ENCODE results near the gene SLC2A3. TPM values are rescaled to one million over a fixed set of nuclear protein-coding genes. Genes with fewer than 3 reads are reported as not detected.
A peak's percentile ranks its signal among the peaks of the same experiment; 100 is the strongest.

SLC2A3 gene
- total RNA-seq (2016; rRNA removed; fragmentation: Illumina TruSeq; extraction: Trizol) (22.6 and 39.3 TPM in 2 replicates), polyA plus RNA-seq (2011; rRNA removed) (282 and 580 TPM in 2 replicates), polyA minus RNA-seq (2011; rRNA and poly(A)+ RNA removed; ENCODE audit: low replicate concordance) (79.9 and 1,387 TPM in 2 replicates), Bru-seq, nascent RNA (percentile 91 among the genes with signal in this experiment), BruChase-seq, experiment 1, labeled RNA remaining after a 6-hour chase (percentile 97 among the genes with signal in this experiment), BruChase-seq, experiment 2, labeled RNA remaining after a 2-hour chase (percentile 95 among the genes with signal in this experiment)
- 4.1 and 6.1 TPM in 2 replicates for total RNA-seq (2016; cell fraction: cytosol; rRNA removed; fragmentation: Illumina TruSeq; extraction: Trizol; ENCODE audit: low read depth)
- total RNA-seq (2016; cell fraction: insoluble cytoplasmic fraction; rRNA removed; fragmentation: Illumina TruSeq; extraction: Trizol) = 23.5 and 38.0 TPM in 2 replicates
- total RNA-seq (2016; cell fraction: membrane; rRNA removed; fragmentation: Illumina TruSeq; extraction: Trizol) = 8.7 and 10.8 TPM in 2 replicates
- total RNA-seq (2016; cell fraction: nucleus; rRNA removed; fragmentation: Illumina TruSeq; extraction: Trizol) = 44.8 and 53.2 TPM in 2 replicates
- 309 and 461 TPM in 2 replicates for polyA plus RNA-seq (2011; cell fraction: cytosol; rRNA removed)
- polyA plus RNA-seq (2011; cell fraction: nucleus; rRNA removed) = 109 and 185 TPM in 2 replicates
- polyA plus RNA-seq (2012) = 113 and 491 TPM in 2 replicates
- 1.8 and 2.1 TPM in 2 replicates for polyA plus RNA-seq (2016; cell fraction: cytosol; fragmentation: Illumina TruSeq; extraction: Trizol; ENCODE audit: low read depth)
- 10.2 and 12.0 TPM in 2 replicates for polyA plus RNA-seq (2016; cell fraction: insoluble cytoplasmic fraction; fragmentation: Illumina TruSeq; extraction: Trizol; ENCODE audit: low read depth)
- polyA plus RNA-seq (2016; cell fraction: membrane; fragmentation: Illumina TruSeq; extraction: Trizol; ENCODE audit: low read depth) = 3.1 and 4.6 TPM in 2 replicates
- 49.3 and 51.9 TPM in 2 replicates for polyA plus RNA-seq (2016; cell fraction: nucleus; fragmentation: Illumina TruSeq; extraction: Trizol; ENCODE audit: insufficient read depth, low read depth)
- 227 and 431 TPM in 2 replicates for polyA minus RNA-seq (2011; cell fraction: cytosol; rRNA and poly(A)+ RNA removed)
- 200 and 331 TPM in 2 replicates for polyA minus RNA-seq (2011; cell fraction: nucleus; rRNA and poly(A)+ RNA removed)
- long read RNA-seq, experiment 1, transcript SLC2A3-201 (10 exons, 3,915 nt) = major isoform, 17 of 28 reads
- long read RNA-seq, experiment 1, partial matches to known transcripts = 3 of 28 reads
- long read RNA-seq, experiment 1, other reads (novel, unspliced or antisense) = 5 of 28 reads
- long read RNA-seq, experiment 2, full-length matches to known transcripts = 39 of 107 reads
- long read RNA-seq, experiment 2, partial matches to known transcripts = 9 of 107 reads
- long read RNA-seq, experiment 2, other reads (novel, unspliced or antisense) = 59 of 107 reads

DNA sequence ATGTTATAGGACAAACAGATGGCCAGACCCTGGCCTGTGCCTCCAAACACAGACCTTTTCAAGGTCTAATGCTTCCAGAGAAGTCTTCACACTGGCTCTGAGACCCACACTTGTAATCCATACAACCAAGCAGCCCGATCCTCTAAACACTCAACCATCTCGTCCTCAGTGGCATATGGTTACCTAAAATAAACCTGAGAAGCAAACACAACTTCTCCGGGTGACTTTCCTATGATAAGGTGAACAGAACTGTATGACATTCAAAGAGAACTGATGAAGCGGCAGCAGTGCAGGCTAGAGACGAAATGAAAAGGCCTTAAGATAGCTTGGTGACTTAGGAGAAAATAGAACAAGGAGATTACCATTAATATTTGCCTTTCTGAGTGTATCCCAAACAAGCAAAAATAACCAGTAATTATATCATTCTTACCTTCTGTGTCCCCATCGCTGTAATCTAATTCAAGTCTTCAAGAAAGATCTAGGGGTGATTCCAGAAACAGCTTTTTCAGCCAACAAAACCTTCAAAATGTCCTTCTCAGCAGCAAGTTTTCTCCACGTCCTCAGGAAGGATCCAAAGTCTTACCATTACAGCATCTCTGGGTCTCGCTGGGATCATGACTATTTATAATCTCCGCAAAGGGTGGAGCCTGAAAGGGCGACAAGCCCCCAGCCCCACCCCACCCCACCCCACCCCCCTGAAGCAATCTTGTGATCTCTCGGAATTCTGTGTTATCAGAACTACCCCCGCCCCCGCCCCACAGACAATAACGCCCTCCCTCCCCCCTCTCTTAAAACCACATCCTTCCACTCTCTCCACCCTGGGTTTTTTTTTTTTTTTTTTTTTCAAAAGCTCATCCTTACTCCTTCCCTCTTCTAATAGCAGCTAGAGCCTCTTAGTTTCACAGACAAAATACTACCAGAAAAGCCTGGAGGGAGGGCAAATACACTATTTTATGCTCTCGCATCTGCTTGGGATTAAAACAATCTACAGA lies at the start of gene SLC2A3:
Gene SLC2A3, minus strand, starts transcription at position 598 of the 992 bp plus-strand sequence. Its CDS starts 153 bp downstream, at position 445.
- peak; percentile 84 for DNase-seq (ENCODE audit: low spot score)
- TF ChIP-seq ATRX (CRISPR knock-in tag; IDR thresholded peaks at IDR 0.05; ENCODE audit: borderline replicate concordance) (no peak), PHF20 (CRISPR knock-in tag; IDR thresholded peaks at IDR 0.05) (no peak), SIX1 (CRISPR knock-in tag; IDR thresholded peaks at IDR 0.05; ENCODE audit: borderline replicate concordance) (no peak), NR2C2 (CRISPR knock-in tag; IDR thresholded peaks at IDR 0.05; ENCODE audit: borderline replicate concordance) (no peak), STAT5B (CRISPR knock-in tag; IDR thresholded peaks at IDR 0.05) (no peak)
- TF ChIP-seq, protein P1, sequence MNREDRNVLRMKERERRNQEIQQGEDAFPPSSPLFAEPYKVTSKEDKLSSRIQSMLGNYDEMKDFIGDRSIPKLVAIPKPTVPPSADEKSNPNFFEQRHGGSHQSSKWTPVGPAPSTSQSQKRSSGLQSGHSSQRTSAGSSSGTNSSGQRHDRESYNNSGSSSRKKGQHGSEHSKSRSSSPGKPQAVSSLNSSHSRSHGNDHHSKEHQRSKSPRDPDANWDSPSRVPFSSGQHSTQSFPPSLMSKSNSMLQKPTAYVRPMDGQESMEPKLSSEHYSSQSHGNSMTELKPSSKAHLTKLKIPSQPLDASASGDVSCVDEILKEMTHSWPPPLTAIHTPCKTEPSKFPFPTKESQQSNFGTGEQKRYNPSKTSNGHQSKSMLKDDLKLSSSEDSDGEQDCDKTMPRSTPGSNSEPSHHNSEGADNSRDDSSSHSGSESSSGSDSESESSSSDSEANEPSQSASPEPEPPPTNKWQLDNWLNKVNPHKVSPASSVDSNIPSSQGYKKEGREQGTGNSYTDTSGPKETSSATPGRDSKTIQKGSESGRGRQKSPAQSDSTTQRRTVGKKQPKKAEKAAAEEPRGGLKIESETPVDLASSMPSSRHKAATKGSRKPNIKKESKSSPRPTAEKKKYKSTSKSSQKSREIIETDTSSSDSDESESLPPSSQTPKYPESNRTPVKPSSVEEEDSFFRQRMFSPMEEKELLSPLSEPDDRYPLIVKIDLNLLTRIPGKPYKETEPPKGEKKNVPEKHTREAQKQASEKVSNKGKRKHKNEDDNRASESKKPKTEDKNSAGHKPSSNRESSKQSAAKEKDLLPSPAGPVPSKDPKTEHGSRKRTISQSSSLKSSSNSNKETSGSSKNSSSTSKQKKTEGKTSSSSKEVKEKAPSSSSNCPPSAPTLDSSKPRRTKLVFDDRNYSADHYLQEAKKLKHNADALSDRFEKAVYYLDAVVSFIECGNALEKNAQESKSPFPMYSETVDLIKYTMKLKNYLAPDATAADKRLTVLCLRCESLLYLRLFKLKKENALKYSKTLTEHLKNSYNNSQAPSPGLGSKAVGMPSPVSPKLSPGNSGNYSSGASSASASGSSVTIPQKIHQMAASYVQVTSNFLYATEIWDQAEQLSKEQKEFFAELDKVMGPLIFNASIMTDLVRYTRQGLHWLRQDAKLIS (CRISPR knock-in tag; IDR thresholded peaks at IDR 0.05) = peak; percentile 62; the same call in 1 of the 2 replicates
- TF ChIP-seq, protein P2, sequence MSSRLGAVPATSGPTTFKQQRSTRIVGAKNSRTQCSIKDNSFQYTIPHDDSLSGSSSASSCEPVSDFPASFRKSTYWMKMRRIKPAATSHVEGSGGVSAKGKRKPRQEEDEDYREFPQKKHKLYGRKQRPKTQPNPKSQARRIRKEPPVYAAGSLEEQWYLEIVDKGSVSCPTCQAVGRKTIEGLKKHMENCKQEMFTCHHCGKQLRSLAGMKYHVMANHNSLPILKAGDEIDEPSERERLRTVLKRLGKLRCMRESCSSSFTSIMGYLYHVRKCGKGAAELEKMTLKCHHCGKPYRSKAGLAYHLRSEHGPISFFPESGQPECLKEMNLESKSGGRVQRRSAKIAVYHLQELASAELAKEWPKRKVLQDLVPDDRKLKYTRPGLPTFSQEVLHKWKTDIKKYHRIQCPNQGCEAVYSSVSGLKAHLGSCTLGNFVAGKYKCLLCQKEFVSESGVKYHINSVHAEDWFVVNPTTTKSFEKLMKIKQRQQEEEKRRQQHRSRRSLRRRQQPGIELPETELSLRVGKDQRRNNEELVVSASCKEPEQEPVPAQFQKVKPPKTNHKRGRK (CRISPR knock-in tag; IDR thresholded peaks at IDR 0.05) = no peak
- TF ChIP-seq, protein P3, sequence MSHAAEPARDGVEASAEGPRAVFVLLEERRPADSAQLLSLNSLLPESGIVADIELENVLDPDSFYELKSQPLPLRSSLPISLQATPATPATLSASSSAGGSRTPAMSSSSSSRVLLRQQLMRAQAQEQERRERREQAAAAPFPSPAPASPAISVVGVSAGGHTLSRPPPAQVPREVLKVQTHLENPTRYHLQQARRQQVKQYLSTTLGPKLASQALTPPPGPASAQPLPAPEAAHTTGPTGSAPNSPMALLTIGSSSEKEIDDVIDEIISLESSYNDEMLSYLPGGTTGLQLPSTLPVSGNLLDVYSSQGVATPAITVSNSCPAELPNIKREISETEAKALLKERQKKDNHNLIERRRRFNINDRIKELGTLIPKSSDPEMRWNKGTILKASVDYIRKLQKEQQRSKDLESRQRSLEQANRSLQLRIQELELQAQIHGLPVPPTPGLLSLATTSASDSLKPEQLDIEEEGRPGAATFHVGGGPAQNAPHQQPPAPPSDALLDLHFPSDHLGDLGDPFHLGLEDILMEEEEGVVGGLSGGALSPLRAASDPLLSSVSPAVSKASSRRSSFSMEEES (CRISPR knock-in tag; IDR thresholded peaks at IDR 0.05) = 0 out of 2 replicates have a peak, but pooled peaks have one; percentile 33

More for the DNA sequence above, at the start of gene SLC2A3:
- Histone ChIP-seq H3K4me2 (ENCODE audit: low read depth, low read length) (peak within 1 kb of the TSS; percentile 79), H3K9me3 (ENCODE audit: low read length) (no peaks in the 10 kb centered on the region), H3K36me3 (replicated peaks in 1 of 2; ENCODE audit: control insufficient read depth in 1 of 2, insufficient read depth in 2 of 2, low read length in 2 of 2) (peaks cover 5 to 28% of the 10 kb centered on the region in 2 experiments; a peak in 4 of 5 replicates), H3K79me2 (ENCODE audit: insufficient read depth, low read length) (peaks cover 43% of the 10 kb centered on the region), H3K4me1 (ENCODE audit: insufficient read depth, low read length) (peaks cover 39% of the 10 kb centered on the region), H3K9ac (ENCODE audit: insufficient read depth, low read depth, low read length) (peak within 1 kb of the TSS; percentile 95), H3K27me3 (ENCODE audit: control insufficient read depth in 1 of 2, insufficient read depth in 2 of 2, low read length in 2 of 2) (no peaks in the 10 kb centered on the region; a peak in 1 of 5 replicates), H4K20me1 (ENCODE audit: insufficient read depth, low read length) (peaks cover 21% of the 10 kb centered on the region; the same call in 1 of the 2 replicates), H3K4me3 (replicated peaks in 1 of 3; ENCODE audit: insufficient read depth in 1 of 3, low read depth in 2 of 3, low read length in 3 of 3) (peak within 1 kb of the TSS; percentile 84 to 99 (median 84)), H2AFZ (ENCODE audit: low read length) (peak within 1 kb of the TSS; percentile 61), H3K27ac (ENCODE audit: extremely low read length, insufficient read depth, low read length) (peak within 1 kb of the TSS; percentile 75)
- peak; percentile 42 for ATAC-seq
- WGBS (ENCODE audit: low lambda C conversion rate) = 5% methylated on average over 15 of the region's 15 CpGs
- intact Hi-C loops (cut with micrococcal nuclease; ENCODE audit: unreplicated experiment) (loop anchor here (1.0 to 5.0 kb wide), 2 partner anchors 24 to 84 kb away; no protein-coding TSS in a partner anchor), in situ Hi-C loops (cut with HindIII; ENCODE audit: extremely low pct_ligation_motif_present, low pct_unique_long_range_greater_than_20kb) (loop anchor here (10.0 kb wide), 2 partner anchors 59 to 81 kb away; no protein-coding TSS in a partner anchor)
- TSS peak; percentile 91 for BruUV-seq (replicated peaks)
- peak; percentile 18 for FAIRE-seq
- POLR2A ChIA-PET = interaction anchor here (1.4 to 4.1 kb wide), 3 partner anchors 24 to 101 kb away, joined by 4 to 24 read pairs (median 7); no protein-coding TSS in a partner anchor
- CTCF ChIA-PET (ENCODE audit: low intra/inter-chr PET ratio, low total read pairs) = no interaction called here
